H9 (cell line): ENCODE results near the gene VRK1. TPM values are rescaled to one million over a fixed set of nuclear protein-coding genes. Genes with fewer than 3 reads are reported as not detected.

Experiments used
- DNase-seq: peaks from one replicate; pipeline ENCODE4 v3.0.0-alpha.2; 2017
- H2AFZ ChIP-seq: one replicate; pipeline ENCODE4 v1.6.1; 2013; ENCODE audit warnings: mild to moderate bottlenecking, low read length, control low read depth, moderate library complexity
- H2AK5ac ChIP-seq: 2 replicates; pipeline ENCODE4 v1.6.1; 2013; ENCODE audit warnings: low read length, control low read depth, mixed read lengths; ENCODE audit not compliant: insufficient read length
- H2BK120ac ChIP-seq: one replicate; pipeline ENCODE4 v1.6.1; 2013; ENCODE audit warnings: low read depth, mild to moderate bottlenecking, low read length, control low read depth, inconsistent platforms; ENCODE audit not compliant: poor library complexity, severe bottlenecking
- H2BK12ac ChIP-seq: 2 replicates; pipeline ENCODE4 v1.6.1; 2013; ENCODE audit warnings: low read length, control low read depth, mixed read lengths, low read depth; ENCODE audit not compliant: insufficient read length
- H2BK15ac ChIP-seq: 2 replicates; pipeline ENCODE4 v1.6.1; 2013; ENCODE audit warnings: low read depth, low read length, control low read depth
- H2BK20ac ChIP-seq: one replicate; pipeline ENCODE4 v1.6.1; 2013; ENCODE audit warnings: low read depth, mild to moderate bottlenecking, low read length, control low read depth, inconsistent platforms; ENCODE audit not compliant: poor library complexity, severe bottlenecking
- H2BK5ac ChIP-seq: 2 replicates; pipeline ENCODE4 v1.6.1; 2013; ENCODE audit warnings: low read length, control low read depth, mixed read lengths; ENCODE audit not compliant: insufficient read length
- H3K14ac ChIP-seq: 2 replicates; pipeline ENCODE4 v1.6.1; 2013; ENCODE audit warnings: low read length, control low read depth; ENCODE audit not compliant: insufficient read depth
- H3K18ac ChIP-seq: 2 replicates; pipeline ENCODE4 v1.6.1; 2013; ENCODE audit warnings: low read depth, mild to moderate bottlenecking, mixed read lengths, low read length, control low read depth; ENCODE audit not compliant: insufficient read length
- H3K23ac ChIP-seq: 2 replicates; pipeline ENCODE4 v1.6.1; 2013; ENCODE audit warnings: low read length, control low read depth, mixed read lengths, low read depth; ENCODE audit not compliant: insufficient read length
- H3K23me2 ChIP-seq: 2 replicates; pipeline ENCODE4 v1.6.1; 2013; ENCODE audit warnings: low read depth, mild to moderate bottlenecking, mixed read lengths, low read length, control low read depth; ENCODE audit not compliant: insufficient read length, poor library complexity, severe bottlenecking
- H3K27ac ChIP-seq: 2 replicates; pipeline ENCODE4 v1.5.1; 2013; ENCODE audit warnings: low read length, control low read depth, mixed read lengths, low read depth; ENCODE audit not compliant: insufficient read length
- H3K27me3 ChIP-seq: 2 replicates; pipeline ENCODE4 v1.6.1; 2013; ENCODE audit warnings: low read length, control low read depth, inconsistent platforms; ENCODE audit not compliant: insufficient read depth
- H3K4ac ChIP-seq: 2 replicates; pipeline ENCODE4 v1.6.1; 2013; ENCODE audit warnings: low read depth, mild to moderate bottlenecking, control low read depth, inconsistent platforms, low read length, moderate library complexity
- H3K4me1 ChIP-seq: 2 replicates; pipeline ENCODE4 v1.6.1; 2013; ENCODE audit warnings: low read length, control low read depth, inconsistent platforms; ENCODE audit not compliant: insufficient read depth
- H3K4me2 ChIP-seq: 2 replicates; pipeline ENCODE4 v1.6.1; 2013; ENCODE audit warnings: low read length, control low read depth, mixed read lengths; ENCODE audit not compliant: insufficient read length, insufficient read depth
- H3K56ac ChIP-seq: 2 replicates; pipeline ENCODE4 v1.6.1; 2013; ENCODE audit warnings: low read depth, mild to moderate bottlenecking, mixed read lengths, low read length, control low read depth; ENCODE audit not compliant: insufficient read length
- H3K79me1 ChIP-seq: 2 replicates; pipeline ENCODE4 v1.6.1; 2013; ENCODE audit warnings: low read depth, mild to moderate bottlenecking, moderate library complexity, low read length, control low read depth, inconsistent platforms; ENCODE audit not compliant: insufficient read depth, poor library complexity, severe bottlenecking
- H3K79me2 ChIP-seq: 2 replicates; pipeline ENCODE4 v1.6.1; 2013; ENCODE audit warnings: low read length, control low read depth, inconsistent platforms; ENCODE audit not compliant: insufficient read depth
- H3K9ac ChIP-seq: 2 replicates; pipeline ENCODE4 v1.6.1; 2013; ENCODE audit warnings: low read length, control low read depth, mixed read lengths; ENCODE audit not compliant: insufficient read length; ENCODE audit errors: extremely low read depth
- H3K9me3 ChIP-seq: one replicate; pipeline ENCODE4 v1.6.1; 2013; ENCODE audit warnings: low read depth, low read length, inconsistent platforms; ENCODE audit not compliant: control insufficient read depth
- H3T11ph ChIP-seq: one replicate; pipeline ENCODE4 v1.6.1; 2013; ENCODE audit warnings: mild to moderate bottlenecking, low read length, control low read depth, inconsistent platforms
- H4K20me1 ChIP-seq: one replicate; pipeline ENCODE4 v1.6.1; 2013; ENCODE audit not compliant: control insufficient read depth, insufficient read length, insufficient read depth
- H4K5ac ChIP-seq: 2 replicates; pipeline ENCODE4 v1.6.1; 2013; ENCODE audit warnings: low read depth, mild to moderate bottlenecking, mixed read lengths, low read length, control low read depth; ENCODE audit not compliant: insufficient read length
- H4K8ac ChIP-seq: replicated peaks from 2 replicates; pipeline ENCODE4 v1.6.1; 2013; ENCODE audit warnings: low read length, control low read depth, mixed read lengths, low read depth; ENCODE audit not compliant: insufficient read length
- H4K91ac ChIP-seq: 2 replicates; pipeline ENCODE4 v1.6.1; 2013; ENCODE audit warnings: low read depth, mild to moderate bottlenecking, moderate library complexity, mixed read lengths, low read length, control low read depth; ENCODE audit not compliant: insufficient read length
- H3K27ac Mint-ChIP-seq, 3 experiments: 2 replicates in 2 of 3; 3 replicates in 1 of 3; pipeline ENCODE4 v1.8.0; 2020 to 2021; ENCODE audit warnings: mixed read lengths in 3 of 3, mild to moderate bottlenecking in 1 of 3, moderate library complexity in 1 of 3
- H3K27me3 Mint-ChIP-seq: 2 replicates; pipeline ENCODE4 v1.8.0; 2021; ENCODE audit warnings: low read depth, mild to moderate bottlenecking, moderate library complexity, mixed read lengths
- H3K36me3 Mint-ChIP-seq, 3 experiments: 2 replicates in 2 of 3; 3 replicates in 1 of 3; pipeline ENCODE4 v1.8.0; 2020 to 2021; ENCODE audit warnings: low read depth in 3 of 3, mixed read lengths in 3 of 3; ENCODE audit not compliant: insufficient read depth in 1 of 3
- H3K4me1 Mint-ChIP-seq, 2 experiments: 2 replicates each; pipeline ENCODE4 v1.8.0; 2020; ENCODE audit warnings: mixed read lengths in 2 of 2
- H3K4me3 Mint-ChIP-seq, 2 experiments: 2 replicates in 1 of 2; 3 replicates in 1 of 2; pipeline ENCODE4 v1.8.0; 2020 to 2021; ENCODE audit warnings: mild to moderate bottlenecking in 2 of 2, mixed read lengths in 2 of 2, moderate library complexity in 1 of 2
- H3K9me3 Mint-ChIP-seq, 2 experiments: 2 replicates in 1 of 2; 3 replicates in 1 of 2; pipeline ENCODE4 v1.8.0; 2020; ENCODE audit warnings: mild to moderate bottlenecking in 2 of 2, mixed read lengths in 2 of 2, moderate library complexity in 1 of 2
- WGBS: extraction: QIAGEN DNeasy Blood & Tissue Kit; methylation state at CpG from one replicate; pipeline ENCODE4 v1.1.7; 2013; ENCODE audit warnings: missing lambda C conversion rate, low lambda C conversion rate, mixed read lengths; ENCODE audit not compliant: insufficient read length; ENCODE audit errors: extremely low coverage; 5-methylcytosine and 5-hydroxymethylcytosine counted together
- total RNA-seq: library from RNA; stranded (reverse); gene quantifications from 2 replicates; pipeline ENCODE4 v1.2.1, GENCODE V29; 2021
- TF ChIP-seq, protein P1 (sequence below): fragments of 200-600 bp; sonication (generic); conservative IDR thresholded peaks from 3 replicates; pipeline ENCODE4 v1.8.0; 2021; ENCODE audit warnings: antibody characterized with exemption, mild to moderate bottlenecking

Gene VRK1
- total RNA-seq, 1 experiment from 2014 or later: 55.7 TPM

DNA sequence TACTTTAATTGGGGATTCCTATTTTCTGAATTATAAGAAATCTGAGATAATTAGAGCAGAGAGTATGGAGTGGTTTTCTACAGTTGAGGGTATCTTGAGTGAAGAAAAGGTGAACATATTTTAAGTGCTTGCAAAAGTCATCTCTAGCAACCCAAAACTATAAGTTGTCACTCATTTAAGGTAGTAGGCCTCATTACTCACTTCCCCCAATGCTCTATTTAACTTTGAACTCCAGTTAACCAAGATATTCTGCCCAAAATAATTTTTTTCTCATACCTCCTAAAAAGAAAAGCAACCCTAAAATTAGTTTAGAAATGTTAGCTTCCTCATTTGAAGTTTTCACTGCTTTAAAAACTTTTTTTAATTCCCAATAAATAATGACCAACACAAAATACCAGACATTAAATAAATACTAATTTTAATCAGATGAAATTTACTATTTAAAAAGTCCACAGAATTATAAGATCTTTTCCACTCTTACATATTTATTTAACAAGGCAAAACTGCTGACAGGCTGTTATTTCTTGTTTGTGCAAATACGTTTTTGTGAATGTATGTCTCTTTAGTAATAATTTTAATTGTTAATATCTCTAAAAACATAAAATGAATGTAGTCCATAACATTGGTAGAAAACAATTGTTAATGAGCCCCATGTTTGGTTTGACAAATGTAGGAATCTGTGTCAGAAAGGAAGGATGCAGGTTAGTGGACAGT, 47.8 kb downstream of the VRK1 start:
- H4K20me1 ChIP-seq: no peaks in the 10 kb centered on the region
- no peaks in the 10 kb centered on the region for H3K9me3 Mint-ChIP-seq
- no peaks in the 10 kb centered on the region for H3K23me2 ChIP-seq
- H3K14ac ChIP-seq: no peak overlapping the region
- no peak overlapping the region for H2BK120ac ChIP-seq
- no peak for DNase-seq
- H2BK15ac ChIP-seq: no peak overlapping the region
- H4K91ac ChIP-seq: no peak overlapping the region
- no peaks in the 10 kb centered on the region for H3K9me3 ChIP-seq
- H3K4ac ChIP-seq: no peak overlapping the region
- no peak overlapping the region for H3K18ac ChIP-seq
- peaks cover 3% of the 10 kb centered on the region for H3K79me1 ChIP-seq
- H3K4me1 Mint-ChIP-seq: peaks cover 0 to 2% of the 10 kb centered on the region in 2 experiments; a peak in 1 of 4 replicates
- no peak overlapping the region for H4K5ac ChIP-seq
- H3K9ac ChIP-seq: no peak overlapping the region
- H3K27ac ChIP-seq: no peak overlapping the region
- H3K4me1 ChIP-seq: no peaks in the 10 kb centered on the region
- no peak overlapping the region for H3K4me3 Mint-ChIP-seq
- H2AFZ ChIP-seq: no peak overlapping the region
- H2BK20ac ChIP-seq: no peak overlapping the region
- no peaks in the 10 kb centered on the region for H3K79me2 ChIP-seq
- no peak overlapping the region for H2BK5ac ChIP-seq
- no peak overlapping the region for H3K56ac ChIP-seq
- H3T11ph ChIP-seq: no peak overlapping the region
- H3K4me2 ChIP-seq: no peak overlapping the region
- no peak overlapping the region for H2AK5ac ChIP-seq
- H3K23ac ChIP-seq: no peak overlapping the region
- no peaks in the 10 kb centered on the region for H3K27me3 Mint-ChIP-seq
- no peaks in the 10 kb centered on the region for H3K27me3 ChIP-seq
- H4K8ac ChIP-seq: no peak overlapping the region
- H3K27ac Mint-ChIP-seq: no peak overlapping the region
- no peak overlapping the region for H2BK12ac ChIP-seq
- TF ChIP-seq, protein P1, sequence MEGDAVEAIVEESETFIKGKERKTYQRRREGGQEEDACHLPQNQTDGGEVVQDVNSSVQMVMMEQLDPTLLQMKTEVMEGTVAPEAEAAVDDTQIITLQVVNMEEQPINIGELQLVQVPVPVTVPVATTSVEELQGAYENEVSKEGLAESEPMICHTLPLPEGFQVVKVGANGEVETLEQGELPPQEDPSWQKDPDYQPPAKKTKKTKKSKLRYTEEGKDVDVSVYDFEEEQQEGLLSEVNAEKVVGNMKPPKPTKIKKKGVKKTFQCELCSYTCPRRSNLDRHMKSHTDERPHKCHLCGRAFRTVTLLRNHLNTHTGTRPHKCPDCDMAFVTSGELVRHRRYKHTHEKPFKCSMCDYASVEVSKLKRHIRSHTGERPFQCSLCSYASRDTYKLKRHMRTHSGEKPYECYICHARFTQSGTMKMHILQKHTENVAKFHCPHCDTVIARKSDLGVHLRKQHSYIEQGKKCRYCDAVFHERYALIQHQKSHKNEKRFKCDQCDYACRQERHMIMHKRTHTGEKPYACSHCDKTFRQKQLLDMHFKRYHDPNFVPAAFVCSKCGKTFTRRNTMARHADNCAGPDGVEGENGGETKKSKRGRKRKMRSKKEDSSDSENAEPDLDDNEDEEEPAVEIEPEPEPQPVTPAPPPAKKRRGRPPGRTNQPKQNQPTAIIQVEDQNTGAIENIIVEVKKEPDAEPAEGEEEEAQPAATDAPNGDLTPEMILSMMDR: no peak
- no CpG with 5 or more reads among the region's 1 CpG for WGBS
- peaks cover 6 to 29% (median 26%) of the 10 kb centered on the region in 3 experiments for H3K36me3 Mint-ChIP-seq
